NAMALWA (cell line): Measurements from ENCODE around the gene TLR4.

Source experiments
- DNase-seq: peaks from one replicate; pipeline ENCODE4 v3.0.0-alpha.2; 2015; ENCODE audit warnings: low spot score

TLR4 gene

DNA sequence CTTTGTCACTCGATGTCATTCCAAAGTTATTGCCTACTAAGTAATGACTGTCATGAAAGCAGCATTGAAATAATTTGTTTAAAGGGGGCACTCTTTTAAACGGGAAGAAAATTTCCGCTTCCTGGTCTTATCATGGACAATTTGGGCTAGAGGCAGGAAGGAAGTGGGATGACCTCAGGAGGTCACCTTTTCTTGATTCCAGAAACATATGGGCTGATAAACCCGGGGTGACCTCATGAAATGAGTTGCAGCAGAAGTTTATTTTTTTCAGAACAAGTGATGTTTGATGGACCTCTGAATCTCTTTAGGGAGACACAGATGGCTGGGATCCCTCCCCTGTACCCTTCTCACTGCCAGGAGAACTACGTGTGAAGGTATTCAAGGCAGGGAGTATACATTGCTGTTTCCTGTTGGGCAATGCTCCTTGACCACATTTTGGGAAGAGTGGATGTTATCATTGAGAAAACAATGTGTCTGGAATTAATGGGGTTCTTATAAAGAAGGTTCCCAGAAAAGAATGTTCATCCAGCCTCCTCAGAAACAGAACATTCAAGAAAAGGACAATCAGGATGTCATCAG, 11.3 kb downstream of the TLR4 start:
- DNase-seq, result no peak

DNA sequence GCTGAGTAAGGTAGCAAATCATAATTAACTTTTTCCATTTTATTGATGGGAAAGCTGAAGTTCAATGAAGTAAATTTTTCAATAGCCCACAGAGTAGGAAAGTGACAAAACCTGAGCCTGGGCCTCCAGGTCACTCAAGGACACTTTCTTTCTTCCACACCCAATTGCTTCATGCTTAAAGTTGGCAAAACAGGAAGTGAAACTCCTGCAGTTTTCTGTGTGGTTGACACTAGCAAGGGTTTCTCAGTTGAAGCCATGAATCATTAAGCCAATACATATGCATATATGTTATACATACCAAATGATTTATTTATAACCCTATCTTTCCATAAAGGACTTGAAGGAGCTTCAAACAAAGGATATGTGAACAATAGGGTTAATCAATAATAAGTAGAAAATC, 13.9 kb downstream of the TLR4 start:
- peak; percentile 68 for DNase-seq

DNA sequence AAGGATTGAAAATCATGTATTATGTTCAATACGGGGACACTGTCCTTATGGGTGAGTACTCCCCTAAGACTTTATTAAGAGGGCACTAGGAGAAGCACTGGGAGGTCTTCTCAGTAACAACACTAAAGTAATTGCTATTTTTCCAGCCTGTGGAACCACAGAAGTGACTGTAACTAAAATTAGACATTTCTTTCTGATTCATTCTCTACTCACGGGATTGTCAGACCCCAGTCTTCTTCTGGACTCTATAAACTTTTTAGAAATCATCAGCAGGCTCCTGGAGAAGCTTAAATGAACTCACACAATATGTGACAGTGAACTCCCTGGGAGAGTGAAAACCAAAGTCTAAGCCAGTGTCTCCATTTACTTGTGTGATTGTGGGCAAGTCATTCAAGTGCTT, 14.5 kb downstream of the TLR4 start:
- DNase-seq, result no peak

DNA sequence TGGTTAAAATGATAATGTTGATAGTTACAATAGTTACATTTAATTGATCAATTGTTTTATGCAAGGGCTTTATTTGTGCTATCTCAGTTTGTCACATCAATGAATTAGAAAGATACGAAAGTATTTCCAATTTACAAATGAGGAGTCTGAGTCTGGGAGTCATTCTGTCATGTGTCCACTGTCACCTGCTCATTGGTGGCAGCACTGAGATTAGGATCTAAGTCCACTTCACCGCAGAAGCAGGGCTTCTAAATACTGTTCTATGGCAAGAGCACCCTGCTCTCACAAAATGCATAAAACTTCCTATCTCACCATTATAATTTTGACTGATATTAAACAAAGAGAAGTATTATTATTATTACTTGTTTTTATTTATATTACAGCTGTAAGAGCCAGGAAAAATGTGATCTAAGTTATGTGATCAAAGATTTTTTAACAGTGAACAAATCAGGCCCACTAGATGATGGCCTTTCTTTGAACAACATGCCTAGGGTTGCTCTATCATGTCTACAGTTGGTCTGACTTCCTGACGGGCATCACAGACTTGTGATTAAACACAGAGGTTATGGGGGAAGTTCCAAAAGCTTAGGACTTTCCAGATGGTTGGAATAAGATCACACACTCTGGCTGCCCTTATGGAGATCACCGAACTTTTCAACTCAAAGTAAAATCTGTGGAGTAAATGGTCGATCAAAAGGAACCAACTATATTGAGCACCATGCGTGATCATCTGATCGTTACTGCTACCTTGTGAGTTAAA, 15.1 kb downstream of the TLR4 start:
- no peak for DNase-seq

DNA sequence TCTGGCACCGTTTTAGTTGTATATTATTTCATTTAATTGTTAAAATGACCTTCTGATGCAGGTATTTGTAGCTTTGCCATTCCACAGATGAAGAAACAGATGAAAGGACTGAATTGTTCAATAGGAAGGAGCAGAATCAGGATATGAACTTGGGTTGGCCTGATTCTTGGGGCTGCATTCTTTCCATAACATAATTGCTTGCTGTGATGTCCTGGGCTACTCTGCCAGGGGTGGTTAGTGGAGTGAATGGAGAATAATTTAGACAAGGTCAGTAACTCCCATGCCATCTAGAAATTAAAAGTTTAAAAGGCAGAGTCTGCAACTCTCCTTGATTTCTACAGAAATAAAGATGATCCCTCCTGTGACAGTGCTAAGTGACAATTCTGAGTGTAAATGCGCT, 15.9 kb downstream of the TLR4 start:
- DNase-seq, result no peak

DNA sequence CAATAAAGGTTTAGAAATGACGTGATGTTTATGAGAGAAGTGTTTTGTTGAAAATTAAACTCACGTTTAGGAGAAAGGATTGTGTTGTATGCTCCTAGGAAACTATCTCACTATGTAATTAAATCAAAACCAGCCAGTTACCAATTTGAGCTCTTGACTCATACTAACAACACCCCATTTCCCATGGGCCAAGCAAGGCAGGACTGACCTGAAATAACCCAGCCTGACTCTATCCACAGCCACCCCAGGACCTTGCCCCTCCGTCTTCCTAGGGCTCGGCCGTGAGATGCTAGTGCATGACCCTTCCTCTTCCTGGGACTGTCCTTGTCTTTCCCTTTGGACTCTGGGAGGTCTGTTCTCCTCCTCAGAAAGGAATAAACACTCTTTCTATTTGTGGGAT, 16.4 kb downstream of the TLR4 start:
- no peak for DNase-seq

DNA sequence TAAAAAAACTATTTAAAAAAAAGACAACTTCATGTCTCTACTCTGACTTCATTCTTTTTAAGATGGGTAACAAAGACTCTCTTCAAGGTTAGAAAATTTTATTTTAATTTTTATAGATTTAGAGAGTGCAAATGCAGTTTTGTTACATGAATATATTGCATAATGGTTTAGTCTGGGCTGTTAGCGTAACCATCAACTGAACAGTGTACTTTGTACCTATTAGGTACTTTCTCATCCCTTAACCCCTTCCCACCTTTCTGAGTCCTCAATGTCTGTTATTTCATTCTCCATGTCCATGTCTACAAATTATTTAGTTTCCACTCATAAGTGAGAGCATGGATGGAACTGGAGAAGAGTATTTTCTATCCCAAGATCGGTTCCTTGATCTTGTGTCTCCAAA, 16.8 kb downstream of the TLR4 start:
- DNase-seq, result no peak

DNA sequence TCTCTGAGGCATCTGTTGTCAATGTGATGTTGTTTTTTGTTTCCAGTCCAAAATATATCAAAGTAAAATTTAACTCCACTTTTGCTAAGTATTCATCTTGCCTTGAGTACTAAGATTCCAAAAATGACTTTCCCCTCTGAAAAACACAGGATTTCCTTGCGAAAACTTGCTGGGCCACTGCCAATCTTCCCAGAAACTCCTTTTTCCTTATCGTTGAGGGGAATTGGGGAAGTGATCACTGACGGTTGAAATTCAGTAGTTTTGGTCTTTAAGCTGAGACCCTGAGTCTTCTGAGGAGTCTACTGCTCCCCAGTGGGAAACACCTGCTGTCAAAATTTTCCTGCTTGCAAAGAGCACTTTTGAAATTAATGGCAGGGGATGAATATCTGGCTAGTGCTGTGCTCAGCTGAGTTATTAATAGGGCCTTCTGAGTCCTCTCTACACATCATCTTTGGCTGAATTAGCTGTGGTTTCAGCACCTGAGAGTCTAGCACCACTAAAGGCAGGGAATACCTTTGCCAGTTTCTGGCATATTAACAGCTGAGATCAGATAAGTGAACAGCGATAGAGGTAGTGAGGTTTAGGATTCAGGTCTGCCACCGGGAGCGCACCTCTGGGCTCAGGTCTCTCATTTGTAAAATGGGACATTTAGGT, 18.0 kb downstream of the TLR4 start:
- DNase-seq, result no peak

DNA sequence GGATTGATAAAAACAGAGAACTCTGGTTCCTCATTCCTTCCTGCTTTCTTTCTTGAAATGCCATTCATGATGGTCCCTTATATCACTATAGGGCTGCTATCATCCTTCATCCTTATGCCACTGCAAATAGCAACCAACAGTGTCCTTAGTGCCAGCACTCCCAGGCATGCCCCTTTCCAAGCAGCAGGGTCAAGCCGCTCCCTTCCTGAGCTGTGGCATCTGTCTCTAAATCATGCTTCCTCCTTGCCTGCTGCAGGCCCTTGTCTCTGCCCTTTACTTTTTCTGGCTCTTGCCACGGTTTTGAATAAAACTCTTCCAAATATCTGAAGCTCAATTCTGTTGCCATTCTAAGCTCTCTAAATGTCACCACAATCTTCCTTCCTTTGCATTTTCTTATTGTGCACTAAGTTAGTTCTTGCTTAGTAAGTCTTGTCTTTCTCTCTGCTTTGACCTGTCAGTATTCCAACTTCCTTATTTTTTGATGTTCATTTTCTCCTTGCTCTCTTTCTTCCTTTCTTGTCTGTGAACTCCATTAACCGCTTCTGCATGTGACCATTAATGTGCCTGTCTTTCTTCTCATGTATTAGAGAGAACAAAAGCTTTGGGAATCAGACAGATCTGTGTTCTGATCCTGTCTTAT, 19.9 kb downstream of the TLR4 start:
- DNase-seq, result no peak

DNA sequence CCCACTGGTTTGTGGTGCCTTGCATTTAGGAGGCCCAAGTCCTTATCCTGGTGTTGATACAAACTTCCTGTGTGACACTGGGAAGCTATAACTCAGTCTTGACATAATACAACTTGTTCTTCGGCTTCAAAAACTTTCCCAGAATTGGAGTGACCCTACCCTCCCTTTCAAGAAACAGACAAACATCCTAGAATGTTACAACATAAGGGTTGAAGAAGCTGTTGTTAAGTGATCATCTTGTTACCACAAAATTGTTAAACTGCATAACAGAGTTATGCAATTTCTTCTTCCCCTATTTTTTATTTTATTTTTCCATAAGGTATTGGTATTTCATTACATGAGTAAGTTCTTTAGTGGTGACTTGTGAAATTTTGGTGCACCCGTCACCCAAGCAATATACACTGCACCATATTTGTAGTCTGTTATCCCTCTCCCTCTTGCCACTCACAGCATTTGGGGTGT, 21.3 kb downstream of the TLR4 start:
- DNase-seq, result no peak

DNA sequence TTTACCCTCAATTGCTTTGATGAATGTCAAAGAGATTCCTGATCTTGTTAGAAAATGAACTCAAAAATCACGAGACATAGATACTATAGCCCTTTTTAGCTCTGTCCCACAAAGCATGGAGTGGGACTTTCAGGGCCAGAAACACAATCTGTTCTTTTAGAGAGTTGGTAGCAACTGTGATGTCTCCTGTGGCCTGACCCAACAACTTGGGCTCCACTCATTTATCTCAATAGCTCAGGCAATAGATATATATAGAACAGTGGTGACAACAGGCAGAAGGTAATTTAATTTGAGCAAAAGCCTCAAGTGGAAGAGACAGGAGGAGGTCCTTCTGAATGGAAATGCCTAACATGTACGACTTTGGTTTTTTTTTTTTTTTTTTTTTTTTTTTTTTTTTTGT, 25.2 kb downstream of the TLR4 start:
- DNase-seq, result no peak

DNA sequence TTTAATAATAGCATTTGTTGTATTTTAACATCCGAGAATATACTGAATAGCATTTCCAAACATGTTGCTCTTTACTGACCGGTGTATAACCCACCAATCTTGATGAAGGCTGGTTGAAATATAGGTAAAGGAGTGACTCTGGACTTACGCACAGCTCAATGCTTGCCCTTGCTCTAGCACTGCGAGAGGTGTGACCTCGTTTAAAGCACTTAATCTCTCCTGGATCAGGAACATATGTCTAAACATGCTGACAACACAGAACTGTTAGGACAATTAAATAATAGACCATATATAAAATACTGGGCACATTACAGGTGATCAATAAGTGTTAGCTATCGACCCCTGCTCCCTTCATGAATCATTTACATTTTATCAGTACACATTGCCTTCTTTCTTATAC, 28.3 kb downstream of the TLR4 start:
- DNase-seq, result no peak

DNA sequence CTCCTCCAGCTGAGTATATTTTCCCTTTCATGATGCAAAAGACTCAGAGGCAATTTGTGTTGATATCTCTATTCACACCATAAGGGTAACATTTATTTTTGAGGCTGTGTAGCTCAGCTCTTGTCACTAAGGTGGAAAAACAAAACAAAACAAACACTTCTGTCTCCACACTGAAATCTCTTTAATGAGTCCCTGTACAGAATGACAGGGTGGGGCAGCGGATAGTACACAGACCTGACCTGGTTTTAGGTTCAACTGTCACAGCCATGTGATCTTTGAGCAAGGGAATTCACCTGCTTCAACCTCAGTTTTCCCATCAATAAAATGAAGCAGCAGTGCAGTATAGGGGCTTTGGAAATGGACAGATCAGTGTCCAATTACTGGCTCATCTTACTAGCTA, 29.3 kb downstream of the TLR4 start:
- DNase-seq, result no peak

DNA sequence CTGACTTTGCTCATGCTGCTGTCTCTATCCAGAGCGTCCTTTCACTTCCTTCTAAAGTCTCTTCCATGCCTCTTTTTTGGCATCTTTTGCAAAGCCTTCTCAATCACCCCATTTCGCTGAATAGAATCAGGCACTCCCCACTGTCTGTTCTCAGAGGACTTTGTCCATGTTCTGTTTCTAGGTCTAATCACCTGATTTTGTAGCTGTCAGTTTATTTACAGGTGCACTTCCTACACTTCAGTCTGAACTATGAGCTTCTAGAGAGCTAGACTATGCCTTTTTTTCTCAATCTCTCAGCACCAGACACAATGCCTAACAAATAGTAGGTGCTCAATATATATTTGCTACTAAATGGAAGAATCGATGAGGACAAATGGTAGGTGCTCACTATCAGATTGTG, 29.9 kb downstream of the TLR4 start:
- DNase-seq, result no peak

DNA sequence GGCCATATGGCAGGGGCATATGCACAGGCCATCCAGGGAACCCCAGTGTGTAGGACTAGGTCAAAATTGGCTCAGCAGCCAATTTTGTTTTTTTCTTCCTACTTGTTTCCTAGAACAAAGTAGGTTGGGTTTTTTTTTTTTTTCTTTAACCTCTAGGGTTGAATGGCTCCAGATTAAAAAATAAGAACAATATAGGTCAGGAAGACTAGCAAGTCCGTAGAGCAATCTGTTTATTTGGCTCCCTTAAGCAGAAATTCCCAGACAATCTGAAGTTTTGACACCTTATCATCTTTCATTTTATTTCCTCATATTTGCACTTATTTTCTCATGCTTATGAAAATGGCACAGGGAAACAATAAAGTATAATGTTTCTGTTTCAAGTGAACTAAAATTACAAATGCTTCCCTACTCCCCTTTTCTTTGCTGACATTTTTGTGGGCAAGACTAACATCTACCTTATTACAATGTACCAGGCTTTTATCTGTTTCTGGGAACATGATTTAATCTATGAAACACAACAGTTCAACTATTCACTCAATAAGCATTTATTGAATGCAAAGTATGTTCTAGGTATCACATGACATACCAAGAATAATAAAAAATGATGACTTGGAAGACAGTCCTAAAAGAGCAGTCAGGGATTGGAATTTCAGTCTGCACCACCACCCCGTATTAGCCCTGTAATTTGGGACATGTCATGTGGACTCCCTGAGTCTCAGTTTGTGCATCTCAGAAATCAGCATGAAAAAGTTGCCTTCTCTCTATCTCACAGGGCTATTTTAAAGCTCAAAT, 30.5 kb downstream of the TLR4 start:
- no peak for DNase-seq

DNA sequence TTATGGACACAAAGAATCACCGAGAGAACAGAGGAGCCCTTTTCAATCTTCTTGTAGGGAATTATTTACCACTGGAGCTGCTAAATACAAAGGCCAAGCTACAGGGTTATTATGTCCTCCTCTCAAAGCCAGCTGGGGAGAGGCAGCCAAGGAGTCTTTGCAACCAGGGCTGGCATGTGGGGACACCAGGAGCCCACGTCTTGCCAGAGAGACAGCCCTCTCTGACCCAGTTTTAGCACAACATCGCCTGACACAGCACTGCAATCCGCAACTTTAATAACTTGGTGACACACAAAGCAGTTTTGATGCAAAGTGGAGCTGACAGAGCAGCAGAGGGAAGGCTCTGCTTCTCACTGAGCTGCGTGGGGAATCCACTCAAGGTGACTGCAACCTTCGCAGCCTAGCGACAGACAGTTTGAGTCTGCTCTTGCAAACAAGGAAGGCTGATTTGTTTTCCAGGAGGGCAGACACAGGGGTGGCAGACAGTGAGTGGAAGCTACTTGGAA, 33.6 kb downstream of the TLR4 start:
- DNase-seq, result no peak

DNA sequence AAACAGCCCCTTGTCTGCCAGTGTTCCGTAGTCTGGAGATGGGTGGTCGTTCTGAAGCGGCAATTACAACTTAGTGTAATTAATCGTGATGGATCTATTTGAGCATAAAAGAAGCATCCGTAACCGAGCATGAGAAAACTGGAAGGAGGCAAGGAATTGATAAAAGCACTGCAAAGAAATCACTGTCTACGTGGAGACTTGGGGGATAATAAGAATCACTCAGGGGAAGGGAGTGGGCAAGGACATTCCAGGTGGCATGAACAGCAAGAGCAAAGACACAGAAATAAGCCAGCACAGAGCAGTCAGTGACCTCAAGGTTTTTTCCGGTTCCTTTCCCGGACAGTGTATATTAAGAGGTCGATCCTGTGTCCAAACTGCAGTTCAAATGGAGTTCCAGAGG, 35.0 kb downstream of the TLR4 start:
- DNase-seq, result no peak

DNA sequence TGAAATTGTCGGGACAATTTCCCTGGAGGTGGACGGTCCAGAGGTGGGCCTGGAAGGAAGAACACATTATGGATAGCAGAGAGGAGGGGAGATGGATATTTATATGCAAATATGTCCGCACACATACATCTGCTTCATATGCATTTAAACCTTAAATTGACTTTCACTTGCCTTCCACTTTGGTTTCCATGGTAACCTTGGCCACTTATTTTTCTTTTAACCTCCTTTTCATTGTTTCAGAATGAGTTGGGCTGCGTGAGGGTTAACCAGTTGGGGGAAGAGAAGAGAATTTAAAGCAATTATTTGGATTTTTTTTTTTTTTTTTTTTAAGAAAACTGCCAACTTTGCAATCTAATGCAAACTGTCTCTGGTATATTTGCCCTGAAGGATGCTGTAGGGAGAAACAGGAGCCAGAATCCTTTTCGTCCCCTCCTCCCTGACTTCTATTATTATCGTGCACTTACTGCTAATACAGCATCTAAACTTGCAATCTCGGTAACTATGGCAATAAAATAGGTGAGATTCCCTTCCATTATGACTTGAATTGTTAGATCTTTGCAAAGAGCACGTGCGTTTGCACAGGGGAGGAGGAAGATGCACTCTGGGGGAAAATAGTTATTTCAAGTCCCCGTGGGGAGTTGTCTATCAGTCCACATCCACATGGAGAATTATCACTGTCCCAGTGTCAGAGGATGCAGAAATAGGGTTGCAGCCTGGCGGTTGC, 35.6 kb downstream of the TLR4 start:
- no peak for DNase-seq

DNA sequence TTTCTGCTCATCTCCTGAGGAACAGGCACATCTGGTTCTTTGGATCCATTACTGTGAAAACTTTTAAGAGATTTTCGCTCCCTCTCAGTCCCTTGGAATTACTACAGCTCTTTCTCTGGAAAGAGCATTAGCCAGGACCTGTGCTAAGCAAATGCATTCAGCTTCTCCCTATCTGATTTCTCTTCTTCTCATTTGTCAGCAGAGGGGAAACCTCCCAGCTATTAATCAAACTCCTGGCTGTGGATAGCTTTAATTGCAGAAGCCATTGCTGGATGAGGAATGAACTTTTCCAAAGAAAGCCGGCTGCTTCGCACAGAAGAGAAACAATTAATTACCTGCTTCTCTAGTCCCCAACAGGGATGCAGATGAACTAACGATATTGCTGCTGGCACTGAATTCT, 37.9 kb downstream of the TLR4 start:
- no peak for DNase-seq

DNA sequence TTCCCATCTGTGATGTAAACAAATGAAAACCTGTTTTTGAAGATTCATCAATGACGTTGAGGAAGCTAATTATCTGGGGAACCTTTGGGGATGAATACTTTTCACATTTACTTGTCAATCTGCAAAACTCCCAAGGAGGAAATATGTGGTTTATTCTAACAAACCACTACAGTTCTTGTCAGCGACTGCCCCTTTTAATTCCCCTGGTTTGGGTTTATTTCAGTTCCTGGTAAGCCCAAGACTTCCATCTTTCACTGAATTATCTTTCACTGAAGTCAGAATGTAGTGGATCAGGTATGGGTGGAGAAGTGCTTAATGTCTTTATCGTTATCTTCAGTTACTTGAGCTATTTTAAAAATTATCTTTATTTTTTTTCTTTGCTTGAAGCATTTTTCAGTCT, 40.2 kb downstream of the TLR4 start:
- DNase-seq, result no peak

DNA sequence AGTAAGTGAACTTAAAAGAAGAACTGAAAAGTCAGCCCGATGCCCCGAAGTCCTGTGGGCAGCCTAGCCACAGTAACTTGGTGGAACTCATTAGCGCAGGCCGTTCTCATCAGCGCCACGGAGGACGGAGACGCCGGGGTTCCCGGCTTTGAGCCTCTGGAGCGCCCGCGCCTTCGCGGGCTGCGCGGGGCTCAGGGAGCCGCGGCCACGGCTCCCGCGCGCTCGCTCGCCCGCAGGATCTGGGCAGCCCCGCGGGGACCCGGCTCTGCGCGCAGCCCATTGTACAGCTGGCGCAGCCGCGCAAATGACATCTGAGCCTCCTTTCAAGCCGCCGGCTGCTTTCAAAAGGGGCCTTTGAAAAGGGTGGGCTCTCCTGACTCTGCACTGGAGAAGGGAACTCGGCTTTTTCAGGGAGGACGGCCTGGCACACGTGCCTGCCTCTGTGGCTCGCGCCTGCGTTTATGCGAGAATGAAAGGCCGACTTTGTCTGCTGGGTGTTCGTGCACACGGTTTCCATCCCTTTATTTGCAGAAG, 40.7 kb downstream of the TLR4 start:
- no peak for DNase-seq
